Suppressor macrophage treated with lipopolysaccharide for 4 hours (primary cell): ENCODE data around the gene MYO3B.
"Not testable (repeated sequence)": the region's sequence is repeated elsewhere in the genome, so short reads cannot be mapped to it uniquely, and the experiment has no call there.

Experiments
- DNase-seq: peaks from one replicate; pipeline ENCODE4 v3.0.0-alpha.2; 2020

The MYO3B gene

GRCh38 chr2:170434900-170435621, 257.1 kb downstream of the MYO3B start:
- DNase-seq, result no peak

- DNase-seq, result no peak
Measured at GRCh38 chr2:170436077-170436943, 258.4 kb downstream of the MYO3B start.

GRCh38 chr2:170446078-170446477, 268.1 kb downstream of the MYO3B start:
- no peak for DNase-seq

GRCh38 chr2:170449034-170449433, 271.1 kb downstream of the MYO3B start:
- no peak for DNase-seq

- DNase-seq, result no peak
Measured at GRCh38 chr2:170454471-170455372, 276.8 kb downstream of the MYO3B start.

GRCh38 chr2:170455617-170456426, 277.9 kb downstream of the MYO3B start:
- DNase-seq, result peak; percentile 27

GRCh38 chr2:170456914-170457313, 279.0 kb downstream of the MYO3B start:
- no peak for DNase-seq

- no peak for DNase-seq
Measured at GRCh38 chr2:170457742-170458141, 279.8 kb downstream of the MYO3B start.

GRCh38 chr2:170461889-170462288, 283.9 kb downstream of the MYO3B start:
- DNase-seq, result no peak

GRCh38 chr2:170462433-170463205, 284.7 kb downstream of the MYO3B start:
- DNase-seq, result no peak

GRCh38 chr2:170463206-170463537, 285.2 kb downstream of the MYO3B start:
- DNase-seq, result no peak

GRCh38 chr2:170464268-170464667, 286.3 kb downstream of the MYO3B start:
- DNase-seq, result no peak

- no peak for DNase-seq
Measured at GRCh38 chr2:170465241-170465640, 287.3 kb downstream of the MYO3B start.

GRCh38 chr2:170466632-170467031, 288.7 kb downstream of the MYO3B start:
- DNase-seq, result no peak

GRCh38 chr2:170467568-170468422, 289.8 kb downstream of the MYO3B start:
- no peak for DNase-seq

GRCh38 chr2:170468557-170468956, 290.6 kb downstream of the MYO3B start:
- DNase-seq, result no peak

- DNase-seq, result not testable (repeated sequence)
Measured at GRCh38 chr2:170472498-170472897, 294.6 kb downstream of the MYO3B start.

- no peak for DNase-seq
Measured at GRCh38 chr2:170475878-170476277, 297.9 kb downstream of the MYO3B start.

- no peak for DNase-seq
Measured at GRCh38 chr2:170477630-170478029, 299.7 kb downstream of the MYO3B start.

- DNase-seq, result no peak
Measured at GRCh38 chr2:170481201-170481600, 303.3 kb downstream of the MYO3B start.

- no peak for DNase-seq
Measured at GRCh38 chr2:170484552-170484951, 306.6 kb downstream of the MYO3B start.
